K562 (cell line): Measurements from ENCODE around the gene ITPKB. TPM values are rescaled to one million over a fixed set of nuclear protein-coding genes. Genes with fewer than 3 reads are reported as not detected.

Experiments
- ATAC-seq: fragments of 200-7000 bp; cut with Tn5 transposase; 3 replicates; pipeline ENCODE4 v1.9.1; 2020; ENCODE audit warnings: moderate library complexity
- BruUV-seq: library from RNA; stranded (reverse); fragments of 400-500 nt; replicated peaks from 2 replicates; lab custom pipeline; 2021; lab: Mats Ljungman, UMichigan
- CTCF ChIA-PET: fragments of 300-600 bp; formaldehyde crosslinking; extraction: SDS; loops from one replicate; lab custom pipeline; 2021; ENCODE audit warnings: low intra/inter-chr PET ratio; lab: Yijun Ruan, JAX
- POLR2A ChIA-PET: fragments of 300-600, 350-650 bp; sonication (Branson Sonifier 250); formaldehyde crosslinking; extraction: SDS; loops from one replicate; lab custom pipeline; 2021; ENCODE audit warnings: antibody characterized with exemption, inconsistent platforms; lab: Yijun Ruan, JAX
- DNase-seq, 4 experiments: peaks; one replicate each; pipeline versions ENCODE4 v3.0.0 to v3.0.0-alpha.2; 2011 to 2018; ENCODE audit warnings: low spot score in 3 of 4, mixed read lengths in 3 of 4; ENCODE audit errors: extremely low read depth in 1 of 4
- FAIRE-seq: peaks from 2 replicates; lab custom pipeline; 2011; peaks lifted over from hg19 to GRCh38; lab: Jason Lieb, UNC
- H2AFZ ChIP-seq: 2 replicates; pipeline ENCODE4 v1.6.0; 2011; ENCODE audit warnings: low read depth, low read length, control low read depth, inconsistent platforms
- H3K27ac ChIP-seq: fragments of 200-600 bp; 3 replicates; pipeline ENCODE4 v1.8.0; 2011; ENCODE audit warnings: low read depth, mild to moderate bottlenecking, control low read depth, inconsistent platforms, low read length, moderate library complexity, mixed read lengths; ENCODE audit errors: extremely low read depth
- H3K27me3 ChIP-seq, 2 experiments: fragments of 300-600 bp in 1 of 2; 2 replicates in 1 of 2; 3 replicates in 1 of 2; pipeline versions ENCODE4 v1.6.0 to v1.8.0; 2011; ENCODE audit warnings: inconsistent platforms in 2 of 2, low read length in 2 of 2, mild to moderate bottlenecking in 1 of 2, mixed read lengths in 1 of 2, moderate library complexity in 1 of 2; ENCODE audit not compliant: control insufficient read depth in 2 of 2, insufficient read depth in 2 of 2
- H3K36me3 ChIP-seq: fragments of 300-600 bp; 3 replicates; pipeline ENCODE4 v1.8.0; 2011; ENCODE audit warnings: mild to moderate bottlenecking, low read length, inconsistent platforms; ENCODE audit not compliant: control insufficient read depth, insufficient read depth
- H3K4me1 ChIP-seq, 2 experiments: fragments of 200-600 bp in 1 of 2; replicated peaks in 1 of 2; 2 replicates in 1 of 2; 3 replicates in 1 of 2; pipeline versions ENCODE4 v1.5.1 to v1.8.0; 2011; ENCODE audit warnings: inconsistent platforms in 2 of 2, low read length in 2 of 2, mild to moderate bottlenecking in 1 of 2, mixed read lengths in 1 of 2, moderate library complexity in 1 of 2; ENCODE audit not compliant: control insufficient read depth in 2 of 2, insufficient read depth in 2 of 2
- H3K4me2 ChIP-seq: 2 replicates; pipeline ENCODE4 v1.6.1; 2011; ENCODE audit warnings: low read length, control low read depth, inconsistent platforms, mixed read lengths; ENCODE audit not compliant: insufficient read depth
- H3K4me3 ChIP-seq: fragments of 200-600 bp; sonication (generic), shearing (Covaris generic); 2 replicates; pipeline ENCODE4 v1.5.1; 2016; ENCODE audit warnings: control low read depth, inconsistent platforms
- H3K79me2 ChIP-seq: fragments of 200-600 bp; 3 replicates; pipeline ENCODE4 v1.8.0; 2011; ENCODE audit warnings: low read length, inconsistent platforms; ENCODE audit not compliant: control insufficient read depth, insufficient read depth
- H3K9ac ChIP-seq, 2 experiments: 2 replicates each; pipeline versions ENCODE4 v1.6.0 to v1.6.1; 2011; ENCODE audit warnings: low read depth in 2 of 2, low read length in 2 of 2, control low read depth in 1 of 2, inconsistent platforms in 1 of 2, mild to moderate bottlenecking in 1 of 2, mixed read lengths in 1 of 2; ENCODE audit not compliant: insufficient read depth in 1 of 2
- H3K9me1 ChIP-seq: one replicate; pipeline ENCODE4 v1.6.0; 2011; ENCODE audit warnings: inconsistent platforms, mild to moderate bottlenecking, low read length, moderate library complexity; ENCODE audit not compliant: control insufficient read depth, insufficient read depth
- H3K9me3 ChIP-seq: replicated peaks from 2 replicates; pipeline ENCODE4 v1.5.1; 2011; ENCODE audit warnings: low read depth, low read length, inconsistent platforms; ENCODE audit not compliant: control insufficient read depth, insufficient read depth
- H4K20me1 ChIP-seq: replicated peaks from 2 replicates; pipeline ENCODE4 v1.6.1; 2011; ENCODE audit warnings: low read length, inconsistent platforms, mixed read lengths; ENCODE audit not compliant: control insufficient read depth, insufficient read depth
- CHD1 ChIP-seq: fragments of 200-600 bp; sonication (generic); IDR thresholded peaks from one replicate; pipeline ENCODE4 v1.6.1; 2012; ENCODE audit warnings: mild to moderate bottlenecking, moderate library complexity, low read length, inconsistent platforms
- NFIC ChIP-seq: fragments of 450-650 bp; IDR thresholded peaks from 2 replicates; pipeline ENCODE4 v1.6.1; 2017; ENCODE audit warnings: mild to moderate bottlenecking, inconsistent platforms
- TCF7 ChIP-seq: sonication (generic); IDR thresholded peaks from 2 replicates; pipeline ENCODE4 v1.6.1; 2016; ENCODE audit warnings: antibody characterized with exemption, borderline replicate concordance
- YBX1 ChIP-seq: fragments of 450-650 bp; IDR thresholded peaks from 2 replicates; pipeline ENCODE4 v1.7.1; 2016; ENCODE audit warnings: mild to moderate bottlenecking
- ZNF584 ChIP-seq: fragments of 200-800 bp; sonication (Bioruptor generic); IDR thresholded peaks from 2 replicates; pipeline ENCODE4 v1.6.1; 2016; ENCODE audit warnings: low read depth, mild to moderate bottlenecking, missing genetic modification characterization, missing compliant biosample characterization
- WGBS: fragments of 100-300 bp; shearing (Covaris generic); methylation state at CpG from one replicate; pipeline ENCODE4 v1.1.6; 2016; ENCODE audit warnings: low coverage, mixed read lengths; ENCODE audit not compliant: insufficient coverage; ENCODE audit errors: missing lambda C conversion rate; 5-methylcytosine and 5-hydroxymethylcytosine counted together
- in situ Hi-C: fragments of 300-500 bp; cut with MboI; formaldehyde crosslinking; loops from 4 replicates; pipeline ENCODE4 v1.15.0; 2018; ENCODE audit warnings: inconsistent platforms, mixed read lengths
- intact Hi-C: fragments of 100-400 bp; cut with micrococcal nuclease; formaldehyde crosslinking; loops from 2 replicates; pipeline ENCODE4 v1.14.2; 2022
- polyA plus RNA-seq, 8 experiments: library from polyadenylated mRNA; depleted of rRNA in 4 of 8; stranded (reverse) in 5 of 8; unstranded in 3 of 8; fragments of >200 nt; fragmentation: Nextera tagmentation in 2 of 8; fragmentation: Illumina TruSeq in 1 of 8; extraction: Ambion mirVana in 2 of 8; extraction: Trizol in 1 of 8; gene quantifications; 2 replicates each; pipeline versions ENCODE4 v1.2.1 to v1.2.3, GENCODE V29; 2011 to 2014; ENCODE audit warnings: inconsistent platforms in 1 of 8, missing spikeins in 1 of 8
- total RNA-seq, 7 experiments: library from RNA; depleted of rRNA in 6 of 7; stranded (reverse); fragments of >200 nt in 6 of 7; fragmentation: Illumina TruSeq in 2 of 7; extraction: Trizol in 2 of 7; gene quantifications; 2 replicates each; pipeline versions ENCODE4 v1.2.1 to v1.2.3, GENCODE V29; 2011 to 2021; ENCODE audit warnings: low replicate concordance in 1 of 7
- TF ChIP-seq, protein P1 (sequence below): fragments of 450-650 bp; IDR thresholded peaks from 2 replicates; pipeline ENCODE4 v1.6.1; 2017; ENCODE audit warnings: mild to moderate bottlenecking, moderate library complexity
- TF ChIP-seq, protein P2 (sequence below): fragments of 450-650 bp; formaldehyde crosslinking; conservative IDR thresholded peaks from 2 replicates; pipeline ENCODE4 v1.4.0; 2022; ENCODE audit warnings: mild to moderate bottlenecking, missing genetic modification characterization
- TF ChIP-seq, protein P3 (sequence below): fragments of 200-800 bp; sonication (Bioruptor generic); IDR thresholded peaks from 2 replicates; pipeline ENCODE4 v1.6.1; 2017; ENCODE audit warnings: missing genetic modification characterization, missing compliant biosample characterization
- TF ChIP-seq, protein P4 (sequence below), 2 experiments: fragments of 450-650 bp; IDR thresholded peaks; 2 replicates each; pipeline ENCODE4 v1.6.1; 2018; ENCODE audit warnings: mild to moderate bottlenecking in 2 of 2, low read depth in 1 of 2; ENCODE audit not compliant: partially characterized antibody in 2 of 2

The ITPKB gene
- total and polyA plus RNA-seq, 9 of the 15 experiments (the other 6 are each of a cell fraction or from before 2014, with no cell fraction given): 0.01 to 0.22 TPM; not detected in 7

DNA sequence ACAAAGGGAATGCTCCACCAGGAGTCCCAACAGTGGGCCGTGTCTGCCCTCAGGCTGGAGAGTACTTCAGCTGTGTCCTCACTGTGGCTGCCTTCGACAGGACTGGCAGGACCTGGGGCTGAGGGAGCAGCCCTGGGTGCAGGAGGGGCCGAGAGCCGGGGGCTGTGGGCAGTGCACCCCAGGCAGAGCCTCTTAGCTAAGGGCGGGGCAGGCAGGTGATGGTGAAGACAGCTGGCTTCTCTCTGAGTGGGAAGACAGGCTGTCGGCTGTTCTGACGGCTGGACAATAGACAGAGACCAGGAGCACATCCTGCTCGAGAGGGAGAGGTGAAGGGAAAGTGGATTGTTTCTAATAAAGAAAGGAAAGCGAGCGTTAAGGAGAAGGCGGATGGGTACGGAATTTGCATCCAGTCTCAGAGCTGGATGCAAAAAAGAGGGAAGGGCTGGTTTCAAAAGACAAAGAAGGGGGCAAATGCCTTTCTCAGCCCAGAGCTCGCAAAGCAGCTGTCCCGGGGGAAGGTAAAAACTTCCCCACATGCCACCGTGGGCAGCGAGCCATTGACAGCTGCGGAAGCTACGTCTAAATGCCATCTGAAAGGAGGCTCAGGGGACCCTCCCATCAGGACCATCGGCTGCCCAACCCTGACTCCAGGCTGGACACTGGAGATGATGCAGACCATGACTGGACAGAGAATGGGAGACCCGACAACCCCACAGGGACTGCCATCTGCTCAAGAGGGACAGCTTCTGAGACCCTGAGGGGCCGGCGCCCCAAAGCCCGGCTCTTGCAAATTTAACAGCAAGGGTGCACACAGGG lies 98.6 kb downstream of the ITPKB start (continued):
- TF ChIP-seq ZNF584 (CRISPR knock-in tag): no peak
- TF ChIP-seq, protein P1, sequence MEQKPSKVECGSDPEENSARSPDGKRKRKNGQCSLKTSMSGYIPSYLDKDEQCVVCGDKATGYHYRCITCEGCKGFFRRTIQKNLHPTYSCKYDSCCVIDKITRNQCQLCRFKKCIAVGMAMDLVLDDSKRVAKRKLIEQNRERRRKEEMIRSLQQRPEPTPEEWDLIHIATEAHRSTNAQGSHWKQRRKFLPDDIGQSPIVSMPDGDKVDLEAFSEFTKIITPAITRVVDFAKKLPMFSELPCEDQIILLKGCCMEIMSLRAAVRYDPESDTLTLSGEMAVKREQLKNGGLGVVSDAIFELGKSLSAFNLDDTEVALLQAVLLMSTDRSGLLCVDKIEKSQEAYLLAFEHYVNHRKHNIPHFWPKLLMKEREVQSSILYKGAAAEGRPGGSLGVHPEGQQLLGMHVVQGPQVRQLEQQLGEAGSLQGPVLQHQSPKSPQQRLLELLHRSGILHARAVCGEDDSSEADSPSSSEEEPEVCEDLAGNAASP: no peak
- TF ChIP-seq, protein P2, sequence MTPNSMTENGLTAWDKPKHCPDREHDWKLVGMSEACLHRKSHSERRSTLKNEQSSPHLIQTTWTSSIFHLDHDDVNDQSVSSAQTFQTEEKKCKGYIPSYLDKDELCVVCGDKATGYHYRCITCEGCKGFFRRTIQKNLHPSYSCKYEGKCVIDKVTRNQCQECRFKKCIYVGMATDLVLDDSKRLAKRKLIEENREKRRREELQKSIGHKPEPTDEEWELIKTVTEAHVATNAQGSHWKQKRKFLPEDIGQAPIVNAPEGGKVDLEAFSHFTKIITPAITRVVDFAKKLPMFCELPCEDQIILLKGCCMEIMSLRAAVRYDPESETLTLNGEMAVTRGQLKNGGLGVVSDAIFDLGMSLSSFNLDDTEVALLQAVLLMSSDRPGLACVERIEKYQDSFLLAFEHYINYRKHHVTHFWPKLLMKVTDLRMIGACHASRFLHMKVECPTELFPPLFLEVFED: no peak
- no peak for TF ChIP-seq NFIC
- no peak for TF ChIP-seq TCF7

DNA sequence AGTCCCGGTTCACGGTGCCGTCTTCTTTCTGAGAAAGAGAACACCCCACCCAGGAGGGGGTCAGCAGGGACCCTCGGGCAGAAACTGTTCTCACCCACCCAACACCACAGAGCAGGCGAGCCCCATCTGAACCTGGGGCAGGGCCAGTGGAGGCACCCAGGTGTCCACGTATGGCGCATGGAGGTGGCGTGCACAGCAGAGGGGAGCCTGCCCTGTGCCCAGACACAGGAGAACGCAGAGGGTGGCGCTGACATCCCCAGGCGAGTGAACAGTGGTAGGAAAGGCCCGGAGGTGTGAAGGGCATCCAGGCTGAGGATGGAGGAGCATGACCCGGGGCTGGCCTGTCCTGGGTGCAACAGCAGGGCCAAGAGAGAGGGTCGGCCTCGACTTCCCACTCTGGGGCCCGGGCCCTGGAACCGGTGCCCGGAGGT lies 99.4 kb downstream of the ITPKB start:
- POLR2A ChIA-PET: interaction anchor here (0.6 to 0.7 kb wide), 4 partner anchors 15 to 1547 kb away, joined by 3 to 4 read pairs (median 3); no protein-coding TSS in a partner anchor
- DNase-seq (no peak), ATAC-seq (no peak), FAIRE-seq (no peak)
- Histone ChIP-seq H3K79me2 (no peaks in the 10 kb centered on the region), H4K20me1 (peaks cover 10% of the 10 kb centered on the region; the same call in 1 of the 2 replicates), H3K9me1 (no peaks in the 10 kb centered on the region), H3K4me2 (no peak overlapping the region), H3K27me3 (peaks cover 58 to 98% of the 10 kb centered on the region in 2 experiments), H2AFZ (no peak overlapping the region), H3K9me3 (no peaks in the 10 kb centered on the region), H3K36me3 (no peaks in the 10 kb centered on the region), H3K27ac (no peak overlapping the region), H3K4me3 (no peak overlapping the region), H3K4me1 (peaks cover 8 to 39% of the 10 kb centered on the region in 2 experiments; a peak in 4 of 5 replicates), H3K9ac (no peak overlapping the region)
- in situ Hi-C loops: loop anchor here (5.0 to 10.0 kb wide), 3 partner anchors 188 to 1315 kb away; no protein-coding TSS in a partner anchor
- BruUV-seq: no TSS peak
- intact Hi-C loops: loop anchor here (5.0 kb wide), 1 partner anchor 38 kb away; no protein-coding TSS in a partner anchor
- 2% methylated on average over 18 of the region's 18 CpGs for WGBS
- CTCF ChIA-PET: no interaction called here
- TF ChIP-seq CHD1: no peak
- TF ChIP-seq, protein P3, sequence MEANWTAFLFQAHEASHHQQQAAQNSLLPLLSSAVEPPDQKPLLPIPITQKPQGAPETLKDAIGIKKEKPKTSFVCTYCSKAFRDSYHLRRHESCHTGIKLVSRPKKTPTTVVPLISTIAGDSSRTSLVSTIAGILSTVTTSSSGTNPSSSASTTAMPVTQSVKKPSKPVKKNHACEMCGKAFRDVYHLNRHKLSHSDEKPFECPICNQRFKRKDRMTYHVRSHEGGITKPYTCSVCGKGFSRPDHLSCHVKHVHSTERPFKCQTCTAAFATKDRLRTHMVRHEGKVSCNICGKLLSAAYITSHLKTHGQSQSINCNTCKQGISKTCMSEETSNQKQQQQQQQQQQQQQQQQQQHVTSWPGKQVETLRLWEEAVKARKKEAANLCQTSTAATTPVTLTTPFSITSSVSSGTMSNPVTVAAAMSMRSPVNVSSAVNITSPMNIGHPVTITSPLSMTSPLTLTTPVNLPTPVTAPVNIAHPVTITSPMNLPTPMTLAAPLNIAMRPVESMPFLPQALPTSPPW (CRISPR knock-in tag): no peak
- TF ChIP-seq YBX1: no peak
- TF ChIP-seq, protein P4, sequence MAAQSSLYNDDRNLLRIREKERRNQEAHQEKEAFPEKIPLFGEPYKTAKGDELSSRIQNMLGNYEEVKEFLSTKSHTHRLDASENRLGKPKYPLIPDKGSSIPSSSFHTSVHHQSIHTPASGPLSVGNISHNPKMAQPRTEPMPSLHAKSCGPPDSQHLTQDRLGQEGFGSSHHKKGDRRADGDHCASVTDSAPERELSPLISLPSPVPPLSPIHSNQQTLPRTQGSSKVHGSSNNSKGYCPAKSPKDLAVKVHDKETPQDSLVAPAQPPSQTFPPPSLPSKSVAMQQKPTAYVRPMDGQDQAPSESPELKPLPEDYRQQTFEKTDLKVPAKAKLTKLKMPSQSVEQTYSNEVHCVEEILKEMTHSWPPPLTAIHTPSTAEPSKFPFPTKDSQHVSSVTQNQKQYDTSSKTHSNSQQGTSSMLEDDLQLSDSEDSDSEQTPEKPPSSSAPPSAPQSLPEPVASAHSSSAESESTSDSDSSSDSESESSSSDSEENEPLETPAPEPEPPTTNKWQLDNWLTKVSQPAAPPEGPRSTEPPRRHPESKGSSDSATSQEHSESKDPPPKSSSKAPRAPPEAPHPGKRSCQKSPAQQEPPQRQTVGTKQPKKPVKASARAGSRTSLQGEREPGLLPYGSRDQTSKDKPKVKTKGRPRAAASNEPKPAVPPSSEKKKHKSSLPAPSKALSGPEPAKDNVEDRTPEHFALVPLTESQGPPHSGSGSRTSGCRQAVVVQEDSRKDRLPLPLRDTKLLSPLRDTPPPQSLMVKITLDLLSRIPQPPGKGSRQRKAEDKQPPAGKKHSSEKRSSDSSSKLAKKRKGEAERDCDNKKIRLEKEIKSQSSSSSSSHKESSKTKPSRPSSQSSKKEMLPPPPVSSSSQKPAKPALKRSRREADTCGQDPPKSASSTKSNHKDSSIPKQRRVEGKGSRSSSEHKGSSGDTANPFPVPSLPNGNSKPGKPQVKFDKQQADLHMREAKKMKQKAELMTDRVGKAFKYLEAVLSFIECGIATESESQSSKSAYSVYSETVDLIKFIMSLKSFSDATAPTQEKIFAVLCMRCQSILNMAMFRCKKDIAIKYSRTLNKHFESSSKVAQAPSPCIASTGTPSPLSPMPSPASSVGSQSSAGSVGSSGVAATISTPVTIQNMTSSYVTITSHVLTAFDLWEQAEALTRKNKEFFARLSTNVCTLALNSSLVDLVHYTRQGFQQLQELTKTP (IDR thresholded peaks at IDR 0.05; ENCODE audit: low read depth in 1 of 2, partially characterized antibody in 2 of 2): no peak
